Hepatocyte (in vitro differentiated cells): Measurements from ENCODE around the gene GPRC5C. TPM values are rescaled to one million over a fixed set of nuclear protein-coding genes. Genes with fewer than 3 reads are reported as not detected.

Experiments used
- DNase-seq: peaks from one replicate; pipeline ENCODE4 v3.0.0-alpha.2; 2016; ENCODE audit warnings: low spot score
- H2AFZ ChIP-seq: fragments of 200-600 bp; sonication (generic); 2 replicates; pipeline ENCODE4 v1.6.0; 2016; ENCODE audit warnings: antibody characterized with exemption, mild to moderate bottlenecking
- H3K27ac ChIP-seq: fragments of 200-600 bp; sonication (generic); 2 replicates; pipeline ENCODE4 v1.5.1; 2016; ENCODE audit warnings: mild to moderate bottlenecking
- H3K27me3 ChIP-seq: fragments of 200-600 bp; sonication (generic); 2 replicates; pipeline ENCODE4 v1.6.1; 2016
- H3K36me3 ChIP-seq: fragments of 200-600 bp; sonication (generic); replicated peaks from 2 replicates; pipeline ENCODE4 v1.5.1; 2016; ENCODE audit warnings: low read depth; ENCODE audit not compliant: insufficient read depth
- H3K4me1 ChIP-seq: fragments of 200-600 bp; sonication (generic); 2 replicates; pipeline ENCODE4 v1.5.1; 2016; ENCODE audit warnings: mild to moderate bottlenecking, moderate library complexity; ENCODE audit not compliant: insufficient read depth
- H3K4me2 ChIP-seq: fragments of 200-600 bp; sonication (generic); 2 replicates; pipeline ENCODE4 v1.6.0; 2016
- H3K4me3 ChIP-seq: fragments of 200-600 bp; sonication (generic); 2 replicates; pipeline ENCODE4 v1.5.1; 2016; ENCODE audit warnings: mild to moderate bottlenecking
- H3K79me2 ChIP-seq: fragments of 200-600 bp; sonication (generic); 2 replicates; pipeline ENCODE4 v1.6.0; 2017; ENCODE audit warnings: mild to moderate bottlenecking
- H3K9me2 ChIP-seq: fragments of 200-600 bp; sonication (generic); replicated peaks from 2 replicates; pipeline ENCODE4 v1.6.0; 2017; ENCODE audit warnings: mild to moderate bottlenecking; ENCODE audit not compliant: insufficient read depth
- H3K9me3 ChIP-seq: fragments of 200-600 bp; sonication (generic); 2 replicates; pipeline ENCODE4 v1.5.1; 2016; ENCODE audit warnings: low read depth, mild to moderate bottlenecking
- H4K20me1 ChIP-seq: fragments of 200-600 bp; sonication (generic); 2 replicates; pipeline ENCODE4 v1.6.0; 2016; ENCODE audit warnings: mild to moderate bottlenecking; ENCODE audit not compliant: insufficient read depth, poor library complexity, severe bottlenecking
- EZH2 ChIP-seq: fragments of 200-600 bp; sonication (generic); IDR thresholded peaks from 2 replicates; pipeline ENCODE4 v1.6.1; 2016; ENCODE audit warnings: antibody characterized with exemption, mild to moderate bottlenecking, borderline replicate concordance
- EZH2phosphoT487 ChIP-seq: fragments of 200-600 bp; sonication (generic); IDR thresholded peaks from one replicate; pipeline ENCODE4 v1.6.1; 2018; ENCODE audit warnings: antibody characterized with exemption, mild to moderate bottlenecking, low read depth, moderate library complexity; ENCODE audit not compliant: unreplicated experiment, severe bottlenecking
- WGBS: methylation state at CpG from one replicate; pipeline ENCODE4 v1.1.6; 2016; ENCODE audit warnings: low lambda C conversion rate; ENCODE audit errors: missing lambda C conversion rate; 5-methylcytosine and 5-hydroxymethylcytosine counted together
- polyA plus RNA-seq: library from polyadenylated mRNA; unstranded; fragments of >200 nt; fragmentation: Nextera tagmentation; extraction: Ambion mirVana; gene quantifications from 2 replicates; pipeline ENCODE4 v1.2.1, GENCODE V29; 2016
- total RNA-seq: library from RNA; depleted of rRNA; stranded (reverse); fragments of >200 nt; gene quantifications from 2 replicates; pipeline ENCODE4 v1.2.3, GENCODE V29; 2014
- TF ChIP-seq, protein P1 (sequence below): fragments of 200-600 bp; sonication (generic); IDR thresholded peaks from 2 replicates; pipeline ENCODE4 v1.5.1; 2016; ENCODE audit warnings: antibody characterized with exemption, mild to moderate bottlenecking; ENCODE audit not compliant: poor library complexity

The GPRC5C gene
- total and polyA plus RNA-seq, 2 experiments from 2014 or later = 150 to 237 TPM

GRCh38 chr17:74461611-74462010 lies 29.7 kb downstream of the GPRC5C start:
- H3K27ac ChIP-seq = no peak overlapping the region
- H3K9me3 ChIP-seq = no peaks in the 10 kb centered on the region
- no peak for DNase-seq
- WGBS = 92% methylated on average over 10 of the region's 10 CpGs
- no peaks in the 10 kb centered on the region for H3K27me3 ChIP-seq
- TF ChIP-seq EZH2phosphoT487 (no peak), EZH2 (no peak)
- TF ChIP-seq, protein P1, sequence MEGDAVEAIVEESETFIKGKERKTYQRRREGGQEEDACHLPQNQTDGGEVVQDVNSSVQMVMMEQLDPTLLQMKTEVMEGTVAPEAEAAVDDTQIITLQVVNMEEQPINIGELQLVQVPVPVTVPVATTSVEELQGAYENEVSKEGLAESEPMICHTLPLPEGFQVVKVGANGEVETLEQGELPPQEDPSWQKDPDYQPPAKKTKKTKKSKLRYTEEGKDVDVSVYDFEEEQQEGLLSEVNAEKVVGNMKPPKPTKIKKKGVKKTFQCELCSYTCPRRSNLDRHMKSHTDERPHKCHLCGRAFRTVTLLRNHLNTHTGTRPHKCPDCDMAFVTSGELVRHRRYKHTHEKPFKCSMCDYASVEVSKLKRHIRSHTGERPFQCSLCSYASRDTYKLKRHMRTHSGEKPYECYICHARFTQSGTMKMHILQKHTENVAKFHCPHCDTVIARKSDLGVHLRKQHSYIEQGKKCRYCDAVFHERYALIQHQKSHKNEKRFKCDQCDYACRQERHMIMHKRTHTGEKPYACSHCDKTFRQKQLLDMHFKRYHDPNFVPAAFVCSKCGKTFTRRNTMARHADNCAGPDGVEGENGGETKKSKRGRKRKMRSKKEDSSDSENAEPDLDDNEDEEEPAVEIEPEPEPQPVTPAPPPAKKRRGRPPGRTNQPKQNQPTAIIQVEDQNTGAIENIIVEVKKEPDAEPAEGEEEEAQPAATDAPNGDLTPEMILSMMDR = no peak
- no peak overlapping the region for H3K4me2 ChIP-seq
- no peaks in the 10 kb centered on the region for H4K20me1 ChIP-seq
- no peak overlapping the region for H3K4me3 ChIP-seq
- no peaks in the 10 kb centered on the region for H3K36me3 ChIP-seq
- peaks cover 6% of the 10 kb centered on the region for H3K4me1 ChIP-seq
- no peaks in the 10 kb centered on the region for H3K9me2 ChIP-seq
- H2AFZ ChIP-seq = no peak overlapping the region
- no peaks in the 10 kb centered on the region for H3K79me2 ChIP-seq

DNA sequence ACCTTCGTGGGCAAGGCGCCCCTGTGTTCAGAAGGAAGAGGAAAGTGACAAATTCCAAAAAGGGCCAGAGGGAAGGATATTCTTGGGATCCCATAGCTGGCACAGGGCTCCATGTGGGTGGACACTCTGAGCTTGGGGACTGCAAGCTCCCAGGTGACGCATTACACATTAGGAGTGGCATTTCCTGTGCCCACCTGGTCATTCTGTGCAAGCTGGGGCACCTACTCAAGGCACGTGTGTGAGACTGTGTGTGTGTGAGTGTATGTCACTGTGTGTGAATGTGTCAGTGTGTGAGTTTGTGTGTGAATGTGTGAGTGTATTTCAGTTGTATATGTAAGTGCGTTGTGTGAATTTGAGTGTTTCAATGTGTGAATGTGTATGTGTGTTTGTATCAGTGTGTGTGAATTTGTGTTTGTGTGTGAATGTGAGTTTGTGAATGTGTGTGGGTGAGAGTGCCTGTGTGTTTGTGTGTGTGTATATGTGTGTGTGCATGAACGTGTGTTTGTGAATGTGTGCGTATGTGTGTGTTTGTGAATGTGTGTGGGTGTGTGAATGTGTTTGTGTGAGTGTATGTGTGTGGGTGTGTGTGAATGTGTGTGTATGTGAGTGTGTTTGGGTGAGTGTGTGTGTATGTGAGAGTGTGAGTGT lies 33.0 kb downstream of the GPRC5C start:
- Histone ChIP-seq H2AFZ (no peak overlapping the region), H3K4me2 (no peak overlapping the region), H3K9me3 (no peaks in the 10 kb centered on the region), H4K20me1 (no peaks in the 10 kb centered on the region), H3K79me2 (no peaks in the 10 kb centered on the region), H3K4me1 (peaks cover 3% of the 10 kb centered on the region), H3K4me3 (no peak overlapping the region), H3K36me3 (no peaks in the 10 kb centered on the region), H3K9me2 (no peaks in the 10 kb centered on the region), H3K27ac (no peak overlapping the region), H3K27me3 (no peaks in the 10 kb centered on the region)
- TF ChIP-seq EZH2phosphoT487 (no peak), EZH2 (no peak)
- TF ChIP-seq, protein P1 = no peak
- no peak for DNase-seq
- WGBS = 93% methylated on average over 7 of the region's 7 CpGs

DNA sequence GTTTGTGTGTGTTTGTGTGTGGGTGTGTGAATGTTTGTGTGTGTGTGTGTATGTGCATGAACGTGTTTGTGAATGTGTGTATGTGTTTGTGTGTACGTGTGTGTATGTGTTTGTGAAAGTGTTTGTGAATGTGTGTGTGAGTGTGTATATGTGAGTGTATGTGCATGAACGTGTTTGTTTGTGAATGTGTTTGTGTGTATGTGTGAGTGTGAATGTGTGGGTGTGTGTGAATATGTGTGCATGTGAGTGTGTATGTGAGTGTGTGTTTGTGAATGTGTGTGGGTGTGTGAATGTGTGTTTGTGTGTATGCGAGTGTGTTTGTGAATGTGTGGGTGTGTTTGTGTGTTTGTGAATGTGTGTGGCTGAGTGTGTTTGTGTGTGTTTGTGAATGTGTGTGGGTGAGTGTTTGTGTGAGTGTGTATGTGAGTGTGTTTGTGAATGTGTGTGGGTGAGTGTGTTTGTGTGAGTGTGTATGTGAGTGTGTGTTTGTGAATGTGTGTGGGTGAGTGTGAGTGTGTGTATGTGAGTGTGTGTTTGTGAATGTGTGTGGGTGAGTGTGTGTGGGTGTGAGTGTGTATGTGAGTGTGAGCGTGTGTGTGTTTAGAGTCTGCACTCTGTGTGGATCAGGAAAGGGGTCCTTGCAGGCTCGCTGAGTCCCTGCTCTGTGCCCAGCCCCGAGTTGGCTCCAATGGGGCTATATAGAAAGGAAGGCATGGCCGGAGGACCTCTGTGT lies 33.7 kb downstream of the GPRC5C start:
- H3K27ac ChIP-seq = no peak overlapping the region
- H3K9me3 ChIP-seq = no peaks in the 10 kb centered on the region
- H3K79me2 ChIP-seq = no peaks in the 10 kb centered on the region
- no peaks in the 10 kb centered on the region for H3K27me3 ChIP-seq
- no peak overlapping the region for H3K4me3 ChIP-seq
- H3K4me2 ChIP-seq = no peak overlapping the region
- peaks cover 3% of the 10 kb centered on the region for H3K4me1 ChIP-seq
- TF ChIP-seq, protein P1 = no peak
- TF ChIP-seq EZH2 (no peak), EZH2phosphoT487 (no peak)
- H3K36me3 ChIP-seq = no peaks in the 10 kb centered on the region
- no peaks in the 10 kb centered on the region for H3K9me2 ChIP-seq
- no peak for DNase-seq
- 97% methylated on average over 8 of the region's 8 CpGs for WGBS
- no peaks in the 10 kb centered on the region for H4K20me1 ChIP-seq
- H2AFZ ChIP-seq = no peak overlapping the region
